NCI-H1092 treated with DMSO at 0.1 percent for 48 hours (cell line): ENCODE measurements around the gene IGFBP4.

Source experiments
- DNase-seq: peaks from one replicate; lab custom pipeline; 2025; lab: John Stamatoyannopoulos, UW

The IGFBP4 gene

GRCh38 chr17:40456396-40456951 lies 13.2 kb downstream of the IGFBP4 start:
- no peak for DNase-seq

GRCh38 chr17:40457369-40457768 lies 14.1 kb downstream of the IGFBP4 start:
- DNase-seq: no peak

GRCh38 chr17:40457964-40458791 lies 14.9 kb downstream of the IGFBP4 start:
- DNase-seq: no peak

GRCh38 chr17:40458851-40459482 lies 15.7 kb downstream of the IGFBP4 start:
- no peak for DNase-seq

- no peak for DNase-seq
Observed at GRCh38 chr17:40459636-40460603, 16.7 kb downstream of the IGFBP4 start.

GRCh38 chr17:40460604-40460967 lies 17.3 kb downstream of the IGFBP4 start:
- no peak for DNase-seq

- no peak for DNase-seq
Observed at GRCh38 chr17:40460968-40461731, 17.9 kb downstream of the IGFBP4 start.

GRCh38 chr17:40461732-40462342 lies 18.6 kb downstream of the IGFBP4 start:
- DNase-seq: no peak

GRCh38 chr17:40462343-40463121 lies 19.3 kb downstream of the IGFBP4 start:
- no peak for DNase-seq

GRCh38 chr17:40463122-40463550 lies 19.9 kb downstream of the IGFBP4 start:
- DNase-seq: no peak

GRCh38 chr17:40464392-40464855 lies 21.2 kb downstream of the IGFBP4 start:
- DNase-seq: no peak

GRCh38 chr17:40466298-40466971 lies 23.2 kb downstream of the IGFBP4 start:
- no peak for DNase-seq

- no peak for DNase-seq
Observed at GRCh38 chr17:40467281-40467867, 24.1 kb downstream of the IGFBP4 start.

GRCh38 chr17:40468560-40468959 lies 25.3 kb downstream of the IGFBP4 start:
- DNase-seq: no peak

GRCh38 chr17:40469805-40470675 lies 26.8 kb downstream of the IGFBP4 start:
- DNase-seq: no peak

- DNase-seq: no peak
Observed at GRCh38 chr17:40470932-40471828, 27.9 kb downstream of the IGFBP4 start.
